NCI-H345 (cell line): ENCODE results near the gene RPA1.

Experiments
- DNase-seq: peaks from one replicate; lab custom pipeline; 2025; lab: John Stamatoyannopoulos, UW

The RPA1 gene

GRCh38 chr17:1909985-1910384 is 80.2 kb downstream of the RPA1 start:
- no peak for DNase-seq

DNA sequence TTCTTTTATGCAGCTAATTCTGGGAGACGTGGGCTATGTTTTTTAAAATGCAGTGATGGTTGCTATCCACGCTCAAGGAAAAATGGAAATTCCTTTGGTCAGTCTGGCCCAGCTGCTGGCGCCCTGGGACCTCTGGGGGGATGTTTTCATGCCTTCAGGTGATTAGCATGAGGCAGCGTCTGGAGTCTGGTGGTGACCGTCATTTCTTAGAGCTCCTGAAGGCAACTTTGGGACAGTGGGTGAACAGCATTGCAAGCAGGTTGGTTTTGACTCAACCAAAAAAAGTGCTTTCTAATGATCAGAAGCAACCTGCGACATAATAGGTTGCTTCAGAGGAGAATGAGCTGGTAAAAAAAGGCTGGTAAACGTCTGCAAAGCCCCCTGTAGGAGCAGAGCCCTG is 82.3 kb downstream of the RPA1 start:
- no peak for DNase-seq

DNA sequence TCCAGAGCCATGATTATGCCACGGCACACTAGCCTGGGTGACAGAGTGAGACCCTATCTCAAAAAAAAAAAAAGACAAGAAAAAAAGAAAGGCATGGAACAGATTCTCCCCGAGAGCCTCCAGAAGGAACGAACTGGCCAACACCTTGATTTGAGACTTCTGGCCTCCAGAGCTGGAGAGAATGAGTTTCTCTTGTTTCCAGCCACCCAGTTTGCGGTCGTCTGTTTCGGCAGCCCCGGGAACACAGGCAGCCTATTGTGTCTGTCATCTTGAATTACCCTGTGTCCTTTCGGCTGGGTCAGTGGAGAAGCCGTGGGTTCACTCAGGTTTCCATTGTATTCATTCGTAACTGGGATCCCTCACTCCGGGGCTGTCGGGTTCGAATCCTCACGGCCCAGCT is 83.9 kb downstream of the RPA1 start:
- no peak for DNase-seq

DNA sequence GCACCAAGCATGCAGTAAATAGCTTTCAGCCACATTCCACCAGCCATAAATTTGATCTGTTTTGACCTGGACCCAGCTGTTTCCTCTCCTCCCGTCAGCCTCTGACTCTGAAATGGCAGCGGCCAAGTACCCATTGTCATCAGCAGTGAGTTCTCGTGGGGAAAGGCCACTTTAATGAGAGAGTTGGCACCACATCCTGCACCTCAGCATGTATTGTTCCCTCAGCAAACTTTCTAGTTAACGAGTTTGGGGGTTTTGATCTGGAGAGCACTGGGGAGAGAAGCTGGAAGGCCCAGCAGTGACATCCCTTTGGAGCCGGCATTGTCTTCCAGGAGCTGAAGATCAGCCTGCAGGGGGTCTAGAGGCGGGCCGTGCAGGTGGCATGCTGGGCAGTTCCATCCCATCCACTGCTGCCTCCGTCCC is 84.9 kb downstream of the RPA1 start:
- no peak for DNase-seq

GRCh38 chr17:1915889-1916288 is 86.1 kb downstream of the RPA1 start:
- no peak for DNase-seq

- no peak for DNase-seq
Observed at GRCh38 chr17:1916316-1916715, 86.5 kb downstream of the RPA1 start.

GRCh38 chr17:1916963-1917715 is 87.3 kb downstream of the RPA1 start:
- DNase-seq = no peak

DNA sequence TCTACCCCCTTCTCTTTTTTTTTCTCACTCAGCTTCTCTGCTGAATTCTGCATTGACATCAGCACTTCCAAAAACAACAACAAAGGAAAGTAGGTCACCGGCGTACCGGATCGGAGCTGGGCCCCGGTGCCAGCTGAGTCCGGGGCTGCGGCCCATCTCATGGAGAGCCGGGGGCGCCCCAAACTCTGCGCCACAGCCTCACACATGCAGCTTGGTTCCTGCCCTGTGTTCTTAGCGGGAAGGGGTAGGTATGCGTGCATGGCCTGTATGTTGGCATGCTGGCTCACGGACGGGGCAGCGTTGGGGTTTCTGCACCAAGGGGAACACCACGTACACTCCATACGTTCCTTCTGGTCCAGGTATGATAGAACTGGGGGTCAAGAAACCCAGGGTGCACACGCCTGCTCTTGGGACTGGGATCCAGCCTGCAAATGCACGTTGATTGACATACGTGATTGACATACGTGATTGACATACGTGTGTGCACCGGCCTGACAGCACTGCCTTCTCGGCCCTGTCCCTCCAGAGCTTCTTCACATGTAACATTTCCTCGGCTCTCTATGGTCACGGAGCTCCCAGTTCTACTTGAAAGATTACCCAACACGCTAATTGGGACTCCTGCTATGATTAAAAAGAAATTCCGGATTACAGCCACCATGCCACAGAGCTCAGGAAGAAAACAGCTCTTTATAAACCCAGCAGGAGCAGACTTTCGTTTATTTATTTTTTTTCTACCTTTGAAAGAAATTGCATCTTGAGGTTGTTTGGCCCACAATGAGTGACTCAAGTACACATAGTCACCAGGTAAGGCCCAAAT is 88.7 kb downstream of the RPA1 start:
- DNase-seq = no peak

DNA sequence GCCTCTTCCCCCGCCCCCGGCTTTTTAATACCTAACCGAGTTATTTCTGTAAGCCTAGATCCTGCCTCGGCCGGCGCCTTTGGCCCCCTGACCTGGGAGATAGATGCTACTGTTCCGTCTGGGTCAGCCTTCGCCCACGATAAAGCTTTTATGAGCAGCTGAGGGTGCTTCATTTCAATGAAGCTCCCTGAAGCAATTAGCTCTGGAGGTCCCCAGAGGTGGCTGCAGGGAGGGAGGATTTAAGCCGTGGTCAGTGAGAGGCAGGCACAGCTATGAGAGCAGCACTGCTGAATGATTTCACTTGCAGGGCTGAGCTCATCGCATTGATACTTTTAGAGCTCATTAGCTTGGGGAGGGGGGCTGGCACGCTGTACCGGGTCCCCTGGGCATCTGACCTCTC is 89.4 kb downstream of the RPA1 start:
- DNase-seq = no peak

DNA sequence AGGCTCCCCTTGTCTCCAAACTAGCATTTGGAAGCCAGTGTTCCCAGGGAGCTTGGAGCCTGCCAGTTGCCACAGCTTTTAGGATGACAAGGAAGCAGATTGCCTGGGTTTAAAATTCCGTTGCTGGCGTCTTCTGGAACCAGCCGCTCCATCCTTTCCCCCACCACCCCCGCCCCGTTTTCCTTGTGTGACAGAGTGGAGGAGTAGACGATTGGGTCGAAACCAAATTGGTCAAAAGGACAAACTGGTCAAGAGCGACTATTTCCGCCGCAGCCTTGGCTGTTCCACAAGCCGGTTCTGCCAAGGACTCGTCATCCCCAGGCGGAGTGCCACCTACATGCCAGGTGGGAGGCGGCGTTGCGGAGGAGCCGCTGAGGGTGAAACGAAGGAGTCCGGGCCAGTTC is 91.1 kb downstream of the RPA1 start:
- no peak for DNase-seq

DNA sequence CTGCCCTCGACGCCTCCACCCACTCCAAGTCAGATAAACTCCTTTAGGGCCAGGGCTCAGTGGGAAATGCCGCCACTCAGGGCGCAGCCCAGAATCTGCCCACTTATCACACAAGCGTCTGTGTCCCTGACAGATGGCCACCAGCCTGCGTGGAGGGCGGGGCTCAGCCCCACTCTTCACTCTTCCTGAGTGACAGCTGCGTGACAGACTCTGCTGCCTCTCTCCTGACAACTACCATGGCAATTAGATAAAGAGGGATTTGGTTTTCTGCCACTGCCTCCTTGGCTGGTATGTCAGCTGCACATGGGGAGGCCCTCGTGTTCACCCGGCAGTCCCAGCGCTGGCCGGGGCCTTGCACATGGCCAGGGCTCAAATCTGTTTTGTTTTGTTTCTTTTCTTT is 99.2 kb downstream of the RPA1 start:
- no peak for DNase-seq

DNA sequence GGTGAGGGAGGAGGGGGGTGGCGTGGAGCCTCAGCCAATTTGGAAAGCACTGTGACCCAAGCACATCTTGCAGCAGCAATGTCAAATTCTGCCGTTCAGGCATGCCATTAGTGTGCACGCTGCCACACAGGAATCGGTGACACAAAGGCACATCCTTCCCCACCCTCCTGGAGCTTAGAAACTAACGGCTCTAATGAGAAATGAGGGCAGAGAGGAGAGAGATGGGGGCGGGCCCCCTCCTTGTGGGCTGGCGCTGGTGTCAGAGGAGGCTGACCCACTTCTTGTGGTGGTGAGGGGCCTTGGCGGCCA is 100.5 kb downstream of the RPA1 start:
- DNase-seq = no peak

DNA sequence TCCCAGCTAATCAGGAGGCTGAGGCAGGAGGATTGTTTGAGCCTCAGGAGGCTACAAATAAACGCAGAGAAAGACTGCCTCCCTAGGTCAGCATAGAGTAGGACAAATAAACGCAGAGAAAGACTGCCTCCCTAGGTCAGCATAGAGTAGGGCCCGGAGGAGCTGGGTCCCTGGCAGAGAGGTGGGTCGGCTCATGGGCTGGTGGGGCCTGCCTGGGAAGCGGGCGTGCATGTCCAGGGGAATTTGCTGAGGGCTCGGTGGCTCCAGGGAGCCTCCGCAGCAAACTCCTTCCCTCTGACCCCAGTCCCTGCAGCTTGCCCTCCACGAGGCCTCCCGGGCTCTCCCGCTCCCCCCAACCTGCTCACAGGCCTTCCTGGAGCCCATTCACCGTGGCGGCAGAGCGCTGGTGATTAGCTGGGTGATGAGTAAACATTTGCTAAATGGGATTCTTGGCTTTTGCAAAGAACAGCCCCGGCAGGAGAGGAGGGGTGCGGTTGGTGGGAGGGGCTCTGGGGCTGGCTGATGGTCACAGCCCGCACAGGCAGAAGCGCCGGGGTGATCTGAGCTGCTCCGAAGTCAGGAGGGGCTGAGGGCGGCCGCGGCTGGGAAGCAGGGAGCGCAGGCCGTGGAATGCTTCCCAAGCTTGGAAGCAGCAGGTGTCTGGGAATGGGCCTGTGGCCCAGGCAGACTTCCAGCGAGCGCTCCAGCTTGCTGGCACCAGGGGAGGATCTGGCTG is 102.2 kb downstream of the RPA1 start:
- DNase-seq = peak; percentile 59

GRCh38 chr17:1933875-1934715 is 104.3 kb downstream of the RPA1 start:
- no peak for DNase-seq

GRCh38 chr17:1934901-1935300 is 105.1 kb downstream of the RPA1 start:
- DNase-seq = no peak

DNA sequence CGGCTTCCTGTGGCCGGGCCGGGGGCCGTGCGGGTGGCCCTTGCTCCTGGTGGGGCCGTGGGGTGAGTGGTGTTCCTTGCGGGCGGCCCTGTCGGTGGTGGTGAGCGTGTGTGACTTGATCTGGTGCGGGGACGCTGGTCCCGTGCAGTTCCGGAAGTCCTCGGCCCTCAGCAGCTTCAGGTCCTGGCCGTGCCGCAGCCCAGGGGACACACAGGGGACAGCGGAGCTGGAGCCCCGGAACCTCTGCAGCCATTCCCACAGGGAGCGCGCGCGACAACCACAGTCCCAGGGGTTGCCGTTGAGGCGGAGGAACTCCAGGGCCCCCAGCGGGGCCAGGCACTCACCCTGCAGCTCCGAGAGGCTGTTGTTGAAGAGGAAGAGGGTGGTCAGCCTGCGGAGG is 107.0 kb downstream of the RPA1 start:
- DNase-seq = no peak

DNA sequence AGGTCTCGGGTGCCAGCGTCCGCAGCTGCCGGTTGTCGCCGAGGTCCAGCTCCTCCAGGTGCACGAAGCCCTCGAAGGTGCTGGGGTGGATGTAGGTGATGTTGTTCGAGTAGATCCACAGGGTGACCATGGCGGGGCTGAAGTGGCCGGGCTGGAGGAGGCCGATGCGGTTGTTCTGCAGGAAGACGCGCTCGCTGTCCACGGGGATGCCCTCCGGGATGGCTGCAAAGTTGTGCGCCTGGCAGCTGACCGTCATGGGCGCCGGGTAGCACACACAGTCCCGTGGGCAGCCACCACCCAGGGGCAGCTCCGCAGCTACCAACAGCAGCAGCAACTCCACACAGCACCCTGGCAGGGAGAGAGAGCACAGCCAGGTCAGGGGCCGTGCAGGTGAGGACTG is 107.7 kb downstream of the RPA1 start:
- no peak for DNase-seq

DNA sequence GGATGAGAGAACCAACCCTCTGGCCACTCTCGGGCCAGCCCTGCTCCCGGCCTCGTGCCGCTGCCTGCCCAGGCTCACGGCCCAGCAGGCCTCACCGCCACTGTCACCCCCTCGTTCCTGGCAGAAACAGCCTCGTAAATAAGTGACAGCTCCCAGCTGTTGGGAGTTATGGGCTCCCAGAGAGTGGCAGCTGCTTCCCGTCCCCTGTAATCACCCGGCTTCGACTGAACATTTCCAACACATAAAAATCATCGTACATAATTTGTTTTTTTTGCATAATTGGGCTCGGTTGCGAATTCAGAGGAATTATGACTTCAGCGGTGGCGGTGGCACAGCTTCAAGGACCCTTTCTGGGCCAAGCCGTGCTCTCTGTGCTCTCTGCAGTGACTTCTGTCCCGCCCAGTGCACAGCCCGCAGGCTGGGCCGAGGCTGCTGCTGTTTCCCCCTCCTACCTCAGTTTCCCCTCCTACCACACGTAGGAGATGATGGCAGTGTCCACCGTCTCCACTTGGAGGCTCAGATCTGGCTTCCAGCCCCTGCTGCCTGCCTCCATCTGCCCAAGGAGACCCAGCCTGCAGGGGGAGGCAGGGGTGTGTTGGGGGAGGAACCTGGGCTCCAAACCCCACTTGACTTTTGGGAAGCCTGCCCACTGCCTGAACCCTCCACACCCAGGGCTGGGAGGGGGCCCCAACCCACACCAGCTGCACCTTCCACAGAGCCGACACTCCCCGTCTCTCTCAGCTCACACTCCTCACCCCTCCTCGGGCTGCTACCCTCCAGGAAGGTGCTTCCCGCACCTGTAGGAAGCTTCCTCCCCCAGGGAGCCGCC is 110.4 kb downstream of the RPA1 start:
- DNase-seq = no peak

DNA sequence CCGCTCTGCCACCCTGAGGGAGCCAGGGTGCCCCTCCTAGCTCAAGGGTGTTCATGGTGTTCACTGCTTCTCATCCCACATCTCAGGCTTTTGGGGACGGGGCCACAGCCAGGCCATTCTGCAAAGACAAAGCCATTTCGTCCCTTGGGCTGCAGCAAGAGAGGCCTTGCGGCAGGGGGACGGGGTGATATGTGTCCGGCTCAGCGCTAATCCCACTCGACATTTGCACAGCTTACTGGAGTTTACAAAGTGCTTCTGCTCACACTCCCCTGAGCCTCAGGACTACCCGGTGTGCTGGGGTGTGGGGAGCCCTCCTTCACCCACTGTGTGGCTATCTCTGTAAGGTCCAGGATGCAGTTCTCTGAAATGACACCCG is 111.0 kb downstream of the RPA1 start:
- DNase-seq = no peak

GRCh38 chr17:1941272-1942065 is 111.7 kb downstream of the RPA1 start:
- no peak for DNase-seq

- no peak for DNase-seq
Observed at GRCh38 chr17:1942066-1942365, 112.2 kb downstream of the RPA1 start.
